HG02642 (cell line): ENCODE data around the gene MMP25.
"Not testable (repeated sequence)": the region's sequence is repeated elsewhere in the genome, so short reads cannot be mapped to it uniquely, and the experiment has no call there.

Experiments
- ATAC-seq: cut with Tn5 transposase; IDR thresholded peaks from one replicate; pipeline ENCODE4 v1.9.1; 2021; ENCODE audit warnings: mild to moderate bottlenecking; ENCODE audit not compliant: unreplicated experiment, poor library complexity

The MMP25 gene

DNA sequence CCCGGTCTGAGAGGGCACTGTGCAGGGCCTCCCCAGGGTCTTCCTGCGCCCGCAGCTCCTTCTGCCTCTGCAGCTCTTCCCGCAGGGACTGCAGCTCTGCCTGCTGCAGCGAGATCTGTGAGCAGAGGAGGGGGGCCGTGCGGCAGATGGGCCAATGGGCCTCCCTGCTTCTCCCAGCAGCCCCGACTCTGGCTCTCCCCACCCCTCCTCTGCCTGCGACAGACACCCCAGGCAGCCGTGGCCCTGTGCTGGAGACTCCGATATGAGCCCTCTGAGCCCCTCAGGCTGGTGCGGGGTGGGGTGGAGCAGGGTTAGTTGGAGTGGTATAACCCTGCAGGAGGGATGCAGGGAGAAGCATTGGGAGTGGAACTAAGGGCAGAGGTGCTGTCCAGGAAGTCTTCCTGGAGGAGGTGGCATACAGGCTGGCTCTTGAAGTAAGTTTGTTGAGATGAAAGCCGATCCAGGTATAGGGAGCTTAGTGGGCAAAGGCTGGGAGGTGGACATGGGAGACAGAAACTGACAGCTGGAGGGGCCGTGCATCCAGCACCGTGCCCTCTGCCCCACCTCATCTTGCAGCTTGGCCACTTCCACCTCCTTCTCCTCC, 17.5 kb upstream of the MMP25 start:
- no peak for ATAC-seq

GRCh38 chr16:3029491-3030221, 16.7 kb upstream of the MMP25 start:
- no peak for ATAC-seq

DNA sequence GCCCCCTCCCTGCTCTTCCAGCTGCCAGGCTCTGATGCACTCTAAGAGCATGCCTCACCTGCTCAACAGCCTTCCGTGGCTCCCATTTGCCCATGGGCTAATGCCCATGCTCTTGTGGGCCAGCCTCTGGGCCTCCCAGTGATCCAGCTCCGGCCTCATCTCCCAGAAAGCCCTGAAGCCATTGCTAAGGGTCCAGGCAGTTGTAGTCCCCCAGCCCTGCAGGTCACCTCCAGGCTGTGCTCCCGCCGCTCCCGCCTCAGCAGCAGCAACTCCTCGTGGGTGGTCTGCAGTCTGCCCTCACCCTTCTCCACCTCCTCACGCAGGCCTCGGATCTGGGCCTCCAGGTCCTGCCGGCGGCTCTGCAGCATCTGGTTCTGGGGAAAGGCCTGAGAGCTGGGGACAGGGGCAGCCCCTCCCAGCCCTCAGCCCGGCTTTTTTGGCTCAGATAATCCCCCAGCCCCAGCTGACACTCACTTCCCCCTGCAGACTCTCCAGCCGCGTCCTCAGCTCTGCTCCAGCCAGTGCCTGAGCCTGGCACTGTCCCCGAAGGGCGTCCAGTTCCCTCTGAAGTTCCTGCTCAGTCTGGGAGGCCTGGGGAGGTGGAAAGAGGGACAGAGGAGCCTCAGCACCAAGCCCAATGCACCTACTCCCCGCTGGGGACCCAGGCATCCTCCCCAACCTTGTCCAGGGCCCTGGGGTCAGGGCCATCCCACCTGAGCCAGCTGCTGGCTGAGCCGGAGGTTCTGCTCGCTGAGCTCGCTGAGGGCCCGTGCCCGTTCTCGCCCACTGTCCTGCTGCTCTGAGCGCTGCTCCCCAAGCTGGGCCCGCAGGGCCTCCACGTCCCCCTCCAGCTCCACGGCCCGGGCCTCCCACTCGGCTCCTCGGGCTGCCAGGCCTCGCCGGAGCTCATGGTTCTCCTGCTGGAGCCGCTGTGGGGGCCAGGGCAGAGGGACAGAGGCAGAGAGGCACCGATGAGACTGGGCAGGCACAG, 15.8 kb upstream of the MMP25 start:
- ATAC-seq = no peak

GRCh38 chr16:3032624-3033023, 13.7 kb upstream of the MMP25 start:
- ATAC-seq = no peak

DNA sequence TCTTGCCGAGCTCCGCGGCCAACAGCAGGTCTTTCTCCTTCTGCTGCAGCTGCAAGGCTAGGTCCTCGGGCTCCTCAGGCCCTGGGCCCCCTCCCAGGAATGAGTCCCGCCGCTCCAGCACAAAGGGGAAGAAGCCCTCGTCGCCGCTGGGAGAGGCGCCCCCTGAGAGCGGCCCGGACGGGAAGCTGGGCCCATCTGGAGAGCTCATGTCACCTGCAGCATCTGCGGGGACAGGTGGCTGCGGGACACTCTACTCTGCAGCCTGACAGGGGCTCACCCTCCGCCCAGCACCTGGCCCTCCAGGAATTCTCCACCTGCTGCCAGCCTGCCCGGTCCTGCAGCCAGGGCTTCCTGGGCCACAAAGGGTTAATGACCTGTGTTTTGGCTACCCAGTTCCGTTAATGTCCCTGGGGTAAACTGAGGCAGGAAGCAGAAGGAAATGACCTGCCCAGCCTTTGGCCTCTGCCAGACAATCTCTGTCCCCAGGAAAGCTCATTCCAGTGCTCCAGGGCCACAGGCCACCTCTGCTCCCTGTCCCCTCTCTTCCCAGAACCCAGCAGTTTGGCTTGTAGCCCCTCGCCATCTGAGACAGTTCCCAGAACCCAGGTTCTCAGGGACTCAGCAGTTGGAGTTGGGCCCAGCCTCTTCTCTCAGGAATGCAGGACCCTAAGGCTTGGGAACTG, 10.9 kb upstream of the MMP25 start:
- ATAC-seq = no peak

GRCh38 chr16:3035972-3036725, 10.2 kb upstream of the MMP25 start:
- ATAC-seq = no peak

GRCh38 chr16:3036726-3037315, 9.5 kb upstream of the MMP25 start, which contains the start of gene BICDL2:
Gene BICDL2, minus strand, starts transcription at chr16:3036944. Its CDS starts 1,448 bp downstream, at chr16:3035496.
- no peak for ATAC-seq

DNA sequence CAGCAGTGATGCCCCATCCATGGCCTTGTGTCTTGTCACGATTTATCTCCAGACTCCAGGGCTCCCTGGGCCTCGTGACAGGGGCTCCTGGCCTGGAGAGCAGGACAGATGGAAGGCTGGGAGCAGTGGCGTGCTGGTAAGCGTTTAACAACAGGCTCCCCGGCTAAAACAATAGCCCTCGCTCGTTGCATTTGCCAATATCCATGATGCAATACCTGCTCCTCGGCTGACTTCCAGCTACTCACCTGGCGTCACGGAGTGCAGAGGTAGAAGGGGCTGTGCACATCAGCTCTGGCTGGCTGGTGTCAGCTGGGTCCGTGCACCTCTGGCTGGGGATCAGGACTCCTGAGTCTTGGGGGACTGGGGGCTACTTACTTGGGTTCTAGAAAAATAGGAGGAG, 8.1 kb upstream of the MMP25 start:
- ATAC-seq = no peak

DNA sequence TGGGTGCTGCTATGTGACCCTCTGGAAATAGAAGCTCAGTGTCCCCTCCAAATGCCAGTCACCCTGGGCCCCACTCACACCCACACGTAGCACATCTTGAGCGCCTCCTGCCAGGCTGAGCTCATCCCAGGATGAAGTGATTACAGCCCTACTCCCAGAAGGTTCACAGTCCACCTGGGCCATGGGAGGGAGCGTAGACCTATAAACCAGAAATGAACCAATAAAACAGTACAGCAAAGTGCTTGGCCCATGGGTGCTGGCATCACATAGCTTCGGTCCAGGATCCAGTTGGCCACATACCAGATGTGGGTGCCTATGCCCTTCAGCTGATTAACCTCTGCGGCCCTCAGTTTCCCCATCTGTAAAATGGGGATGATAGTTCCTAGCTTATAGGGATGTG, 7.5 kb upstream of the MMP25 start:
- no peak for ATAC-seq

DNA sequence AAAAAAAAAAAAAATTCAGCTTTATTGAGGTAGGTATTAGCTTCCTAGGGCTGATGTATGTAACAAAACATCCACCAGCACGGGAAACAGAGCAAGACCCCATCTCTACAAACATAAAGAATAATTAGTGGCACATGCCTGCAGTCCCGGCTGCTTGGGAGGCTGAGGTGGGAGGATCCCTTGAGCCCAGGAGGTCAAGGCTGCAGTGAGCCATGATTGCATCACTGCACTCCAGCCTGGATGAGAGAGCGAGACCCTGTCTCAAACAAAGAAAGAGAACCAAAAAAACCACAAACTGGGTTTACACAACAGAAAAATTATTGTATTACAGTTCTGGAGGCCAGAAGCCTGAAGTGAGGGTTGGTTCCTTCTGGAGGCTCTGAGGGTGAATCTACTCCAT, 4.0 kb upstream of the MMP25 start:
- ATAC-seq = no peak

- no peak for ATAC-seq
These were observed 1.7 kb upstream of the MMP25 start for GRCh38 chr16:3044708-3045107.

GRCh38 chr16:3046641-3047386, 453 bp downstream of the MMP25 start:
- no peak for ATAC-seq

- no peak for ATAC-seq
These were observed 993 bp downstream of the MMP25 start for GRCh38 chr16:3047387-3047720.

- no peak for ATAC-seq
These were observed 3.6 kb downstream of the MMP25 start for GRCh38 chr16:3049921-3050481.

- no peak for ATAC-seq
These were observed 4.1 kb downstream of the MMP25 start for GRCh38 chr16:3050487-3050886.

GRCh38 chr16:3051009-3051408, 4.6 kb downstream of the MMP25 start:
- ATAC-seq = no peak

GRCh38 chr16:3051494-3051893, 5.1 kb downstream of the MMP25 start:
- no peak for ATAC-seq

GRCh38 chr16:3052571-3053329, 6.4 kb downstream of the MMP25 start:
- ATAC-seq = not testable (repeated sequence)
